Stomach (tissue), 9 donors: ENCODE results near the gene TIMM17A. TPM values are rescaled to one million over a fixed set of nuclear protein-coding genes. Genes with fewer than 3 reads are reported as not detected.
A peak's percentile ranks its signal among the peaks of the same experiment; 100 is the strongest.
"Not testable (repeated sequence)": the region's sequence is repeated elsewhere in the genome, so short reads cannot be mapped to it uniquely, and the experiment has no call there.

Experiments used
- DNase-seq, 2 donors: peaks; one replicate each; pipeline versions ENCODE4 v3.0.0 to v3.0.0-alpha.2; 2013 to 2019
- H3K27ac ChIP-seq, 5 donors: fragments of 200-600 bp in 4 of 5; sonication (generic) in 4 of 5; one replicate each; pipeline ENCODE4 v1.5.1; 2013 to 2019; ENCODE audit warnings: mild to moderate bottlenecking in 1 of 5, moderate library complexity in 1 of 5
- H3K27me3 ChIP-seq, 3 donors: fragments of 200-600 bp; sonication (generic); one replicate each; pipeline ENCODE4 v1.5.1; 2017 to 2019; ENCODE audit warnings: mixed run types in 1 of 3
- H3K36me3 ChIP-seq, 4 donors: fragments of 200-600 bp; sonication (generic); 1 replicate in 3 of 4; 2 replicates in 1 of 4; pipeline ENCODE4 v1.5.1; 2016 to 2019
- H3K4me1 ChIP-seq, 4 donors: fragments of 200-600 bp; sonication (generic); one replicate each; pipeline ENCODE4 v1.5.1; 2016 to 2019
- H3K4me3 ChIP-seq, 4 donors: fragments of 200-600 bp; sonication (generic) in 3 of 4; one replicate each; pipeline ENCODE4 v1.5.1; 2016 to 2019; ENCODE audit warnings: mild to moderate bottlenecking in 1 of 4
- H3K9me3 ChIP-seq, 4 donors: fragments of 200-600 bp; sonication (generic); one replicate each; pipeline ENCODE4 v1.5.1; 2016 to 2019
- CTCF ChIP-seq, 7 experiments: fragments of 450-650 bp in 4 of 7; fragments of 200-600 bp in 3 of 7; sonication (generic) in 3 of 7; IDR thresholded peaks; one replicate each; pipeline ENCODE4 v1.5.1; 2016 to 2019; ENCODE audit warnings: antibody characterized with exemption in 7 of 7, control low read depth in 2 of 7, mild to moderate bottlenecking in 1 of 7
- EP300 ChIP-seq: sonication (generic); formaldehyde crosslinking; IDR thresholded peaks from one replicate; pipeline ENCODE4 v1.6.1; 2017; ENCODE audit warnings: antibody characterized with exemption
- POLR2A ChIP-seq, 4 donors: fragments of 450-650 bp; IDR thresholded peaks; one replicate each; pipeline ENCODE4 v1.6.1; 2016; ENCODE audit warnings: antibody characterized with exemption in 4 of 4, control low read depth in 2 of 4, mild to moderate bottlenecking in 1 of 4, moderate library complexity in 1 of 4
- POLR2AphosphoS5 ChIP-seq, 3 donors: sonication (generic); formaldehyde crosslinking; IDR thresholded peaks; one replicate each; pipeline ENCODE4 v1.6.1; 2016; ENCODE audit warnings: antibody characterized with exemption in 3 of 3
- WGBS, 5 donors: extraction: QIAGEN DNeasy Blood & Tissue Kit in 3 of 5; methylation state at CpG; one replicate each; pipeline versions ENCODE4 v1.1.5 to v1.1.7; 2013 to 2018; 5-methylcytosine and 5-hydroxymethylcytosine counted together
- intact Hi-C: fragments of 100-400 bp; cut with DNase I; formaldehyde crosslinking; loops from one replicate; pipeline ENCODE4 v1.15.1; 2023; ENCODE audit warnings: low total_unique reads
- polyA plus RNA-seq, 3 donors: library from polyadenylated mRNA; stranded (reverse); fragments of 200-250 nt; gene quantifications; one replicate each; pipeline ENCODE4 v1.2.3, GENCODE V29; 2013
- total RNA-seq, 5 donors: library from RNA; depleted of rRNA; stranded (reverse); fragments of >200 nt; gene quantifications; one replicate each; pipeline versions ENCODE4 v1.1.0 to v1.2.3, GENCODE V29; 2014 to 2016
- donor health status: healthy with polysubstance abuse.
- donor health status: Bipolar disorder and iron deficiency.
- donor health status: healthy.

TIMM17A gene
- total and polyA plus RNA-seq, 8 donors: 3.2 to 48.8 (median 29.5) TPM

- WGBS, 5 donors: 50 to 57% (median 53%) methylated on average over 24 of the region's 24 CpGs
- H3K4me3 ChIP-seq: peak overlapping the region; percentile 83 to 94 (median 86)
- H3K36me3 ChIP-seq: peaks cover 19 to 25% (median 23%) of the 10 kb centered on the region in 4 donors
- peaks cover 12 to 23% (median 18%) of the 10 kb centered on the region in 4 donors for H3K4me1 ChIP-seq
- peak overlapping the region; percentile 84 to 91 (median 88) for H3K27ac ChIP-seq
- no peak for DNase-seq
- H3K27me3 ChIP-seq: no peaks in the 10 kb centered on the region
- intact Hi-C loops: no loop called here
- TF ChIP-seq CTCF (IDR thresholded peaks at IDR 0.05) (no peak), EP300 (no peak), POLR2A (IDR thresholded peaks at IDR 0.05) (no peak), POLR2AphosphoS5 (IDR thresholded peaks at IDR 0.05) (no peak)
- no peaks in the 10 kb centered on the region for H3K9me3 ChIP-seq
Measured at GRCh38 chr1:201954263-201955008, 867 bp upstream of the TIMM17A start.

GRCh38 chr1:201955729-201956143 lies 433 bp downstream of the TIMM17A start:
- Histone ChIP-seq H3K9me3 (no peaks in the 10 kb centered on the region), H3K27me3 (no peaks in the 10 kb centered on the region), H3K4me1 (peaks cover 12 to 23% (median 18%) of the 10 kb centered on the region in 4 donors), H3K4me3 (peak overlapping the region; percentile 83 to 94 (median 86)), H3K27ac (peak overlapping the region; percentile 84 to 91 (median 88)), H3K36me3 (peaks cover 25 to 38% (median 36%) of the 10 kb centered on the region in 4 donors)
- DNase-seq: no peak
- intact Hi-C loops: no loop called here
- TF ChIP-seq POLR2A (IDR thresholded peaks at IDR 0.05): no peak
- TF ChIP-seq CTCF (IDR thresholded peaks at IDR 0.05): no peak
- TF ChIP-seq EP300: no peak
- TF ChIP-seq POLR2AphosphoS5 (IDR thresholded peaks at IDR 0.05): no peak
- WGBS, 5 donors: 0 to 1% (median 0%) methylated on average over 17 of the region's 17 CpGs

GRCh38 chr1:201958348-201958747 lies 3.0 kb downstream of the TIMM17A start:
- intact Hi-C loops: no loop called here
- no peak for DNase-seq
- no peaks in the 10 kb centered on the region for H3K9me3 ChIP-seq
- peaks cover 40 to 64% (median 62%) of the 10 kb centered on the region in 4 donors for H3K36me3 ChIP-seq
- H3K4me3 ChIP-seq: no peak overlapping the region
- WGBS, 5 donors: 84 to 95% (median 87%) methylated on average over 5 of the region's 5 CpGs
- no peak for TF ChIP-seq POLR2AphosphoS5 (IDR thresholded peaks at IDR 0.05)
- no peak for TF ChIP-seq EP300
- no peak for TF ChIP-seq POLR2A (IDR thresholded peaks at IDR 0.05)
- no peak for TF ChIP-seq CTCF (IDR thresholded peaks at IDR 0.05)
- H3K27ac ChIP-seq: no peak overlapping the region
- H3K4me1 ChIP-seq: peaks cover 12 to 23% (median 18%) of the 10 kb centered on the region in 4 donors
- no peaks in the 10 kb centered on the region for H3K27me3 ChIP-seq

- H3K4me3 ChIP-seq, H3K27ac ChIP-seq, DNase-seq, H3K27me3 ChIP-seq, intact Hi-C loops, H3K4me1 ChIP-seq, H3K9me3 ChIP-seq: not testable (repeated sequence)
- 87 to 93% (median 91%) methylated on average over 10 of the region's 10 CpGs for WGBS, 5 donors
- peaks cover 59 to 99% (median 98%) of the 10 kb centered on the region in 4 donors for H3K36me3 ChIP-seq
Measured at GRCh38 chr1:201962382-201962781, 7.1 kb downstream of the TIMM17A start.

GRCh38 chr1:201964261-201964660 lies 9.0 kb downstream of the TIMM17A start:
- Histone ChIP-seq H3K36me3 (peaks cover 54 to 99% (median 98%) of the 10 kb centered on the region in 4 donors), H3K4me1 (peaks cover 0 to 4% (median 0%) of the 10 kb centered on the region in 4 donors), H3K27ac (no peak overlapping the region), H3K9me3 (no peaks in the 10 kb centered on the region), H3K4me3 (no peak overlapping the region), H3K27me3 (no peaks in the 10 kb centered on the region)
- TF ChIP-seq CTCF (IDR thresholded peaks at IDR 0.05): no peak
- TF ChIP-seq POLR2AphosphoS5 (IDR thresholded peaks at IDR 0.05): no peak
- TF ChIP-seq EP300: no peak
- 71 to 85% (median 76%) methylated on average over 1 of the region's 1 CpG for WGBS, 5 donors
- intact Hi-C loops: no loop called here
- DNase-seq: no peak
